PFSK-1 (cell line): Measurements from ENCODE around the gene C16orf92.

Experiments used
- POLR2AphosphoS5 ChIP-seq: IDR thresholded peaks from 2 replicates; pipeline ENCODE4 v1.6.1; 2012; ENCODE audit warnings: low read depth, mild to moderate bottlenecking, control low read depth, low read length, moderate library complexity
- TF ChIP-seq, protein P1 (sequence below), 2 experiments: IDR thresholded peaks; 2 replicates each; pipeline versions ENCODE4 v1.6.1 to v1.8.0; 2011 to 2012; ENCODE audit warnings: low read depth in 2 of 2, low read length in 2 of 2, control low read depth in 1 of 2, inconsistent platforms in 1 of 2, mild to moderate bottlenecking in 1 of 2, moderate library complexity in 1 of 2; ENCODE audit not compliant: insufficient read depth in 1 of 2

DNA sequence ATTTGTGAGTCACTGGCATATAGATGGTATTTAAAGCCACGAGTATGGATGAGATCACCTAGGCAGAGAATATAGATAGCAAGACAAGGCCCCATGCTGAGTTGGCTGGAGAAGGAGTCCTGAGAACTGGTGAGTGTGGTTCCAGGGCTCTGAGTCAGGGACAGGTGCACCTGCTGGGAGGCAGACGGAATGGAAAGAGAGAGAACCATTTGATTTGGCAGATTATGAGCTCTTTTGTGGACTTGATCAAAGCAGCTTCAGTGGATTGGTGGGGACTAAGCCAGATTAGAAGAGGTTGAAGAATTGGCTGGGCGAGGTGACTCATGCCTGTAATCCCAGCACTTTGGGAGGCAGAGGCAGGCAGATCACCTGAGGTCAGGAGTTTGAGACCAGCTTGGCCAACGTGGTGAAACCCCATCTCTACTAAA lies 4.3 kb upstream of the C16orf92 start:
- TF ChIP-seq, protein P1, sequence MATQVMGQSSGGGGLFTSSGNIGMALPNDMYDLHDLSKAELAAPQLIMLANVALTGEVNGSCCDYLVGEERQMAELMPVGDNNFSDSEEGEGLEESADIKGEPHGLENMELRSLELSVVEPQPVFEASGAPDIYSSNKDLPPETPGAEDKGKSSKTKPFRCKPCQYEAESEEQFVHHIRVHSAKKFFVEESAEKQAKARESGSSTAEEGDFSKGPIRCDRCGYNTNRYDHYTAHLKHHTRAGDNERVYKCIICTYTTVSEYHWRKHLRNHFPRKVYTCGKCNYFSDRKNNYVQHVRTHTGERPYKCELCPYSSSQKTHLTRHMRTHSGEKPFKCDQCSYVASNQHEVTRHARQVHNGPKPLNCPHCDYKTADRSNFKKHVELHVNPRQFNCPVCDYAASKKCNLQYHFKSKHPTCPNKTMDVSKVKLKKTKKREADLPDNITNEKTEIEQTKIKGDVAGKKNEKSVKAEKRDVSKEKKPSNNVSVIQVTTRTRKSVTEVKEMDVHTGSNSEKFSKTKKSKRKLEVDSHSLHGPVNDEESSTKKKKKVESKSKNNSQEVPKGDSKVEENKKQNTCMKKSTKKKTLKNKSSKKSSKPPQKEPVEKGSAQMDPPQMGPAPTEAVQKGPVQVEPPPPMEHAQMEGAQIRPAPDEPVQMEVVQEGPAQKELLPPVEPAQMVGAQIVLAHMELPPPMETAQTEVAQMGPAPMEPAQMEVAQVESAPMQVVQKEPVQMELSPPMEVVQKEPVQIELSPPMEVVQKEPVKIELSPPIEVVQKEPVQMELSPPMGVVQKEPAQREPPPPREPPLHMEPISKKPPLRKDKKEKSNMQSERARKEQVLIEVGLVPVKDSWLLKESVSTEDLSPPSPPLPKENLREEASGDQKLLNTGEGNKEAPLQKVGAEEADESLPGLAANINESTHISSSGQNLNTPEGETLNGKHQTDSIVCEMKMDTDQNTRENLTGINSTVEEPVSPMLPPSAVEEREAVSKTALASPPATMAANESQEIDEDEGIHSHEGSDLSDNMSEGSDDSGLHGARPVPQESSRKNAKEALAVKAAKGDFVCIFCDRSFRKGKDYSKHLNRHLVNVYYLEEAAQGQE (IDR thresholded peaks at IDR 0.05; ENCODE audit: insufficient read depth in 1 of 2, low read depth in 2 of 2, low read length in 2 of 2) = no peak
- TF ChIP-seq POLR2AphosphoS5 = no peak
